HG03520 (cell line): ENCODE results near the gene PLCG2.
A peak's percentile ranks its signal among the peaks of the same experiment; 100 is the strongest.
"Not testable (repeated sequence)": the region's sequence is repeated elsewhere in the genome, so short reads cannot be mapped to it uniquely, and the experiment has no call there.

ENCODE experiments used
- ATAC-seq: cut with Tn5 transposase; IDR thresholded peaks from one replicate; pipeline ENCODE4 v1.9.1; 2021; ENCODE audit warnings: mild to moderate bottlenecking, moderate library complexity; ENCODE audit not compliant: unreplicated experiment

PLCG2 gene

DNA sequence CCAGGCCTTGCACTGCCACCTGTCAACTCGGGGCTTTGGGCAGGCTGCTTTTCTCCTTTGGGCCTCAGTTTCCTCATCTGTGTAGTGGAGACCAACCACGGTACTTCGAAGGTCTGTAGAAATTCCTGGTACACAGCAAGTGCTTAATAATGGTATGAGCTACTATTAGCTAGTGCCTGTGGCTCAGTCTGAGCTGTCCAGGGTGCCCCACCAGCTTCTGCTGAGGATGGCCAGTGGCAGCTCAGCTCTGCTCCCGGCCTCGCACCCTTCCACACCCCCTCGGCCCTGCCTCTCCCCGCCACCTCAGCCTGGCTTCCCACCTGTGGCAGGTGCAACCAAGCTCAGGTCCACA is 26.2 kb upstream of the PLCG2 start:
- no peak for ATAC-seq

DNA sequence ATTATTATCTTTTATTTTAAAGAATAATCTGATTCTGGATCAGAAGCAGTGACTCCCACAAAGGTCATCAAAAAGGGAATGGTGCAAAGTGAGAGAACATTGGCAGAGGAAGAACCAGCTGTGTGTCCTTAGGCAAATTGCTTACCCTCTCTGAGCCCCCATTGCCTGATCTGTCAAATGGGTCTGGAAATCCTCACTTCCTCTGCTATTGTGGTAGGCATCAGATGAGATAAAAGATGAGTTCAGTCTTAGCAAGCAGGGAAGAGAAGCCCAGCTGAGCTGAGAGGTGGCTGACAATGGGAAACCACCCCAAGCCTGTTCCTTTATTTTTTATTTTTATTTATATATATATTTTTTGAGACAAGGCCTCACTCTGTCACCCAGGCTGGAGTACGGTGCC is 24.2 kb upstream of the PLCG2 start:
- no peak for ATAC-seq

DNA sequence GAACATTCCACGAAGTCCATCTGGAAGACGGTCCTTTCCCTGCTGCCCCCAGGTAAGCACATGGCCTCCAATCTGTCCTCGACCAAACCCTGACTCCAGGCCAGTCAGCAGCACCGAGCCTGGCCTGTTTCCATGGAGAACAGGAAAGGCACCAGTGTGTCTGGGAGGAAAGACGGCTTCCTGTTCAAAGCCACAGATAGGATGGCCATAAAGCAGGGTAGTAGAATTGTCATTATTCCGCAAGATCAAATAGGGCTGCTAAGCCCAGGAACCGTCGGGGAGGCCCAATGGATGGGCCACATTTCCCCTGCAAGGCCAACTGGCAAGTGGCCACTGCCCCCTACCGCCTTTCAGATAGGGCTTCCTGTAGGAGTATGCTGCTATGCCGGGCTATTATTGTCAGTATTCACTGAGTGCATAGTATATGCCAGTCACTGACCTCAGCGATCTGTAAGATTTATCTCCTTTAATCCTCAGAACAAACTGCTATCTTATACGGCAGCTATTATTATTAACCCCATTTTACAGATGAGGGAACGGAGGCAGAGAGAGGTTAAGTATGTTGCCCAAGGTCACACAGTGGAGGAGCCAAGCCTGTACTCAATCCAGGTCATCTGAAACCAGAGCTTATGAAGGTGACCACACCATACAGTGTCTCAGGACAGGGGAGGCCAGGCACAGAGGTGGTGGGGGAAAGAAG is 23.0 kb upstream of the PLCG2 start:
- ATAC-seq, result no peak

DNA sequence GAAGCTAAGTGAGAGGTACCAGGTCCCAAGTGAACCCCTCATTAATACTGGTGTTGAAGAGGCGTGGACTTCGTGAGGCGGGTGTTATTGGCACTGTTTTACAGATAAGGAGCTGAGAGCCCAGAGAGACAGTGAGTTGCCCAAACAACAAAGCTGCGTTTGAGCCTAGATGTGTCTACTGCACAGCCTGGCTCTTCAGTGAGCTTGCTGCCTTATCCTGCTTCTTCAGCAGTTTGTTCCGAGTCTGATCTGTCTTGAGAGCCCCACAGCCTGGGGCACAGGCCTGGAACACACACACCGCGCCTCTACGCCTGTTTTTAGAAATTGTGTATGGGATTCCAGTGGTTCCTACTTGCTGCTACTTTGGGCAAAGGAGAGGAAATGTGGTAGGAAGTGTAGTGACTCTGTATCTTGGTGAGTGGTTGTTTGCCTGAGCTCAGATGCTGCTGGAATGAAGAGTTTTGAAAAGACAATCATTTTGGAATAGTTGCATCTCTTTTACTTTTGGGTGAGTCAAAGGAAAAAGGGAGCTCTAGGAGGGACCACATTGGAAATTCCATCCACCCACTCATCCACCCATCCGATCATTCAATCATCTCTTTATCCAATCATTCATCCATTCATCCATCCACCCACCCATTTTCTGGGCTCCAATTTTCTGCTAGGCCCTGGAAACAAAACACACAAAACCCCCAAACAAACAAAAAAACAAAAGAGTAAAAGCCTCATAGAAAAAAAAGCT is 22.3 kb upstream of the PLCG2 start:
- no peak for ATAC-seq

DNA sequence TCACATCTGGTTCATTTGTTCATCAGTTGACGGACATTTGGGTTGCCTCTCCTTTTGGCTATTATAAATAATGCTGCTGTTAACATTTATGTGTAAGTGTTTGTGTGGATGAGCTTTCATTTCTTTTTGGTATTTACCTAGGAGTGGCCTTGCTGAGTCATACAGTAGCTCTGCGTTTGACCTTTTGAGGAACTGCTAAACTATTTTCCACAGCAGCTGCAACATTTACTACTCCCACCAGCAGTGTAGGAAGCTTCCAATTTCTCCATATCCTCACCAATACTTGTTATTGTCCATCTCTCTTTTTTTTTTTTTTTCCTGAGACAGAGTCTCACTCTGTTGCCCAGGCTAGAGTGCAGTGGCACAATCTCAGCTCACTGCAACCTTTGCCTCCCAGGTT is 20.7 kb upstream of the PLCG2 start:
- ATAC-seq, result no peak

DNA sequence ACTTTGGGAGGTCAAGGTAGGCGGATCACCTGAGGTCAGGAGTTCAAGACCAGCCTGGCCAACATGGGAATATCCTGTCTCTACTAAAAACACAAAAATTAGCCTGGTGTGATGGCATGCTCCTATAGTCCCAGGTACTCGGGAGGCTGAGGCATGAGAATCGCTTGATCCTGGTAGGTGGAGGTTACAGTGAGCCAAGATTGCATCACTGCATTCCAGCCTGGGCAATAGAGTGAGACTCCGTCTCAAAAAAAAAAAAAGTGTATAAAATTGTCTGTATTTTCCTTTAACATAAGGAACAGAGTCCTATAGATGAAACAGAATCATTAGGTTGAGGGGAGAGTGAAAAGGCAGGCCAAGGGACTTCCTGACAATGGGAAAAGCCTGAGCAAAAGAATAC is 16.8 kb upstream of the PLCG2 start:
- ATAC-seq, result not testable (repeated sequence)

DNA sequence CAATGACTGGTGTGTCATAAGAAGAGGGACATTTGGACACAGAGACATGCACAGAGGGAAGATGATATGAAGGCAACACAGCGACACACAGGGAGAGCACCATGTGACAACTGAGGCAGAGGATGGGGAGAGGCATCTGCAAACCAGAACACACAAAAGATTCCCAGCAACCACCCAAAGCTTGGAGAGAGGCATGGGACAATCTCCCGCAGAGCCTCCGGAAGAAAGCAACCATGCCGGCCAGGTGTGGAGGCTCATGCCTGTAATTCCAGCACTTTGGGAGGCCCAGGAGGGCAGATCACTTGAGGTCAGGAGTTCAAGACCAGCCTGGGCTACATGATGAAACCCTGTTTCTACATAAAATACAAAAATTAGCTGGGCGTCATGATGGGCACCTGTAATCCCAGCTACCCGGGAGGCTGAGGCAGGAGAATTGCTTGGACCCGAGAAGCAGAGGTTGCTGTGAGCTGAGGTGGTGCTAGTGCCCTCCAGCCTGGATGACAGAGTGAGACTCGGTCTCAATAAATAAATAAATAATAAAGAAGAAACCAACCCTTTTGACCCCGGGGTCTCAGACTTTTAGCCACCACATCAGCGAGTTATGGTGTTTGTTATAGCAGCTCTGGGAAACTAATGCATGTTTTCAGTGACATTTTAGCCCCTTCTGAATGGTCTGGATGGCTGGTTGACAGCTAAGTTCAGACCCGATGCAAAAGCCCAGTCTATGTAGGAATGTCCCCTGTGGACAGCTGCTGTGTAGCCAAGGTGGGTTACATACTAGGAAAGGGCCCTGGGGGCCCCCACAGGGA is 13.8 kb upstream of the PLCG2 start:
- no peak for ATAC-seq

DNA sequence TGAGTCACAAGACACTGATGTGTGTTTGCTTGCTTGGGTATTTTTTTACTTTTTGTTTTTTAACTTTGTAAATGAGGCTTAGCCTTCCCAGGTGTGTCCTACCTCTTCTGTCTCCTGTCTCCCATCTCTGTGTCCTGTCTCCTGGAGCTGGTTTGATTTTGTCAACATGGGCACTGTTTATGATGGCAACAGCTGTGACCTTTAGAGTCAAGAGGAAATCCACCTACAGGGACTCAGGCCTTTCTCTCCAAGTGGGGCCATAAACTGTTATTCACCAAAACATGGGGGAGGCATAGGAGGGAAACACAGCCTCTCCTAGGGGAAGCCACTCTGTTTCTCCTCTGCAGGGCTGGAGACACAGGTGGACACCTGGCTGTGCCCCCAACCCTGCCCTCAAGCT is 13.1 kb upstream of the PLCG2 start:
- ATAC-seq, result no peak

DNA sequence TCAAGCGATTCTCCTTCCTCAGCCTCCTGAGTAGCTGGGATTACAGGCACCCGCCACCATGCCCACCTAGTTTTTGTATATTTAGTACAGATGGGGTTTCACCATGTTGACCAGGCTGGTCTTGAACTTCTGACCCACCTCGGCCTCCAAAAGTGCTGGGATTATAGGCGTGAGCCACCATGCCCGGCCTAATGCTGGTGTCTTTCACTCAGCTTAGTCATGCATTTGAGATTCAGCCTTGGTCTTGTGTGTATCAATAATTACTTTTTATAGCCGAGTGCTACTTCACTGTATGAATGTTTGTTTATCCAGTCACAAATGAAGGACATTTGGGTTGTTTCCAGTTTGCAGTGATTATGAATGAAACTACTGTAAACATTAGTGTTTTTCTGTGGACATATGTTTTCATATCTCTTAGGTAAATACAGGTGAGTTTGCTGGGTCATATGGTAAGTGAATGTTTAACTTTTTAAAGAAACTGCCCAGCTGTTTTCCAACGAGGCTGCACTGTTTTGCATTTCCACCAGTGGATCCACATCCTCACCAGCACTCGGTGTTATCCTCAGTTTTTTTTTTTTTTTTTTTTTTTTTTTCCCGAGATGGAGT is 11.0 kb upstream of the PLCG2 start:
- ATAC-seq, result no peak

DNA sequence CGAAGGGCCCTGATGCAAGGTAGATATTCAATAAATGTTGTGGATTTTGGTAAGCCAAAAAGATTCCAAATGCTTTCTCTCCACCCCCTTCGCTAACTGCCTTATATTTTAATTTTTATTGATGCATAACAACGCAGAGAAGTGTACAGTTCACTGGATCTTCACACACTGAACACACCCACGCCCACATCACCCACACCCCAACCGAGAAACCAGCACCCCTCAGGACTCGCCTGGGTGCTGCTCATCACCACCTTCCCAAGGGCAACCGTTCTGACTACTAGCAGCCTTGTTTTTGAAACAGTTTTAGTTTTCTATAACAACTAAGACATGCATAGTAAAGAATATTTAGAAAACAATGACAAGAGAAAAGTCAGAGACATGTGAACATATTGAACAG is 9.1 kb upstream of the PLCG2 start:
- ATAC-seq, result no peak

DNA sequence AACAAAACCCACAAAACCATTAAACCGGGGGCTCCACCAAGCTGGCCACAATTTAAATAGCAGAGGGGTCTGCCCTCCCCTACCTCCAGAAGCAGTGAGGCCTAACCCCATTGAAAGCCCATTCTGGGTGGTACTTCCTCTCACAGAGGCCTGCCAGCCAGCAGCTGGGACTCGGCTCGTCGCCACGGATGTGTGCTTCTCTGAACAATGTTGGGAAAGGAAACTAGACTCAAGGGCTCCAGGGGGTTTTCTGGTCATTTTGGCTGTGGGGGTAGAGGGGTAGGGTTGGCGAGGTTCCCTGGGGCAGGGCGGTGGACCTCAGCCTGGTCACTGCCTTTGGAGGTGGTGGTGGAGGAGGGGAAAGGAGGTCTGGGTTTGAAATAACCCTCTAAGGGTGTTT is 4.7 kb upstream of the PLCG2 start:
- ATAC-seq, result no peak

DNA sequence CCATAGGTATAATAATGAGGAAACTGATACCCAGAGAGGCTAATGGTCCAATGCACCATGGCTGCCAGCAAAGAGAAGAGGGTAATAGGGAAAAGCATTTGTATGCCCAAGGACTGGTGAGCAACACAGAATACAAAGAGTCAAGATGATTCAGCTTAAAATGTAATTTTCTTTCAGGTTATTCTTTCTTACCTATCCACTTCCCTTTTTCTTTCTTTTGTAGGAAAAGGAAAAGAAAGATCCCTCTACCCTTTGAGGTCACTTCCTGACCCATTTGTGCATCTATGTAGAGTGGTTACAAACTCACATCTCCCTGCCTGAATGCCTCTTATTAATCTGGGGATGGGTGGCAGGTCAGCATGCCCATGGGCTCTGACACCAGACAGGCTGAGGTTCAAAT is 3.5 kb upstream of the PLCG2 start:
- ATAC-seq, result no peak

DNA sequence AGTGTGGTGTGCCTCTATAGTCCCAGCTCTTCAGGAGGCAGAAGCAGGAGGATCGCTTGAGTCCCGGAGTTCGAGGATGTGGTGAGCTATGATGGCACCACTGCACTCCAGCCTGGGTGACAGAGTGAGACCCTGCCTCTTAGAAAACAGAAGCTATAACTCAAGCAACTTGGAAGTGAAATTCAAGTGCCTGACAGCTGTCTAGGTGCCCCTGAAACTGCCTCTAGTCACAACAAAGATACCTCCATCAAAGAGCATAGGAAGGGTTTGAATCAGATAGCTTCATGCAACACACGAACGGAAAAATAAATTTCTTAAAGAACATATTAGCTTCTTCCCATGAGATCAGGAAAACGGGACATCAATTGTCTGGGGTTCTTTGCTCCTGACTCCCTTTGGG is 860 bp upstream of the PLCG2 start:
- ATAC-seq, result no peak

DNA sequence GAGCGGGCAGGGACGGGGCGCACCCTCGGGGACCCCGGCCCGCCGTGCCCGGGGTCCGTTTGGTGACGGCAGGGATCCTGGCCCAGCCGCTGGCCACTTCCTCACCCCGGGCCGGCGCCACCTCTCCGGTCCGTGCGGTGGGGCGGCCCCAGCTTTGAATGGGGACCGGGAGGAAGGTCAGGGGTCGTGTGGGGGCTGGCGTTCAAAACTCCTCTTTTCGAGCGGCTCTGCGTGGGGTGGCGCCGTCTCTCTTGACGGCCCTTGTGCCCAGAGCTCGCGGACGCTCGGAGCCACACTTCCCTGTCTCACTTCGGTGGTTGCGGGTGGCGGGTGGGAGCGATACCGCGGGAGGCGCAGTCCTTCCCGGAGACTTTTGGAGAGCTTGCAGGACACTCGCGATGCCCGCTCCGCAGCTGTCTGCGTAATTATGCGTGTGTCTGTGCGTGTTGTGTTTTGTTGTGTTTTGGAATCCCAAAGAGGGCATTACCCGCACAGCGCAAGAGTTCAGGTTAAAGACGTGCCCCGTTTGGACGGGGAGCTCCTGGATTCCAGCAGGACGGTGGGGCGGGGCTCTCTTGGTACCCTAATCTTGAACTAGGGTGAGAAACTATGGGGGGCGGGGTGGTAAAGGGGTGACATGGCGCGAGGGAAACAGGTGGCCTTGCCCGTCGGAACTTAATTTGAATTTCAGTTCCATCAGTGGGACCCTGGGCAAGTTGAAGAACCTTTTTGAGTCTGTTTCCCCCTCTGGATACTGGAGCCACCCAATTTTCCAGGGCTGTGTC is 637 bp downstream of the PLCG2 start:
- peak; percentile 17 for ATAC-seq

DNA sequence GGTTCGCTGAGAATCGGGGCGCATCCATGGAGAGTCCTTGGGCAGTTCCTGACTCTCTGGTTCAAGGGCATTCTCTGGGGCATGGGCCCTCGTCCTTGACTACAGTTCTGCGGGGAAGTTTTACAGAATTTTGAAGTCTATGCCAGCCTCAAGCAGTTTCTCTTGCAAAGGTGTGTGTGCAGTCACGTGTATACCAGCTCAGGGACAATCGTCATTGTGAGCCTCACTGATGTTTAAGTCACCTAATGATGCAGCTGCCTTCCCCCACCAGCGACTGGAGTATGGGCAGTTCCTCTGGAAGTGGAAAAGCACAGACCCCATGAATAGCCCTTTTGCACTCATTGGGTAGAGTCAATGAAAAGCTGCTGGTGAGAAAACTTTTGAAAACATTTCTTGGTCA is 1.3 kb downstream of the PLCG2 start:
- ATAC-seq, result no peak

DNA sequence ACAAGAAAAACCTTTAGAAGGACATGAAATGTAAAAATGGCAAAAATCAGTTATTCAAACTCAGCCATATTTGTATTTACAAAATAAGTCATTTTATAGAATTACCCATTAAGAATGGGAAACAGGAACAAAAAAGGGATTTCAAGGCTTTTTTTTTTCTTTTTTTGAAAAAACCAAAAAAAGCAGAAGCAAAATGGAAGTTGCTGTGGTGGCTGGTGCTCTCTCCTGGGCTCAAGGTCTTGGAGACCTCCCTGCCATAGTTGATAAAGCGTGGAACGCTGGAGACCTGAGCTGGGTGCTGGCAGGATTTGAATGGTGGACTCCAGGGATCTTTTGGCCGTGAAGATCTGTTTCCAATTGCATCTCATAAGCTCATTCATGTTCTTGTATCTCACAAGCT is 3.1 kb downstream of the PLCG2 start:
- no peak for ATAC-seq

DNA sequence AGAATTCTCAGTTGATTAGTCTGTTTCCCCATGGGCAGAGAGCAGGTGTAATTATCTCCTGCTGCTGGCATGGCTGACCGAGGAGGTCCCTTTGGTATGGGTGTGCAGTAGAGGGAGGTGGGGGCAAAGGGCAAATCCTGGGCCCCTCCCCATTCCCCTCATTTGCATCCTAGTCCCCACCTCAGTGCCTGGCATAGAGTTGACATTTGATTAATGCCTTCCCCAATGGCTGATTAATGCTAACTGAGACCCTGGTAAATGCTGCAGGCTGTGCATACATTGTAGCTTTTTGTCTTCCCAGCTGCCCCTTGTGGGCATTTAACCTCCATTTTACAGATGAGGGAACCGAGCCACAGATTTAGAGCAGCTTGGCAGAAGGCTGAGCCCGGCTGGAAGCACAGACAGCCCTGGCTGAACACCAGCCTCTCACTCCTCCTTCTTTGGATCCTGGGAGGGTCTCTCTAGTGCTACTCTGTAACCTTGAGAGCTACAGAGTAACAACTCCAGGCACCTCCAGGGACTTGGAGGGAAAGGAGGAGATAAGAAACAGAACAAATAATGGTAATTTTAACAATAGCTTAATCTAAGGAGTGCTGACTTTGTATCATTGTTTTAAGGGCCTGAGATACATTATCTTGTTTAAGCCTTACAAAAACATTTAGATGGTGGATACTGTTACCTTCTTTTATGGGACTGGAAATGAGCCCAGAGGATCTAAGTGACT is 5.1 kb downstream of the PLCG2 start:
- no peak for ATAC-seq

DNA sequence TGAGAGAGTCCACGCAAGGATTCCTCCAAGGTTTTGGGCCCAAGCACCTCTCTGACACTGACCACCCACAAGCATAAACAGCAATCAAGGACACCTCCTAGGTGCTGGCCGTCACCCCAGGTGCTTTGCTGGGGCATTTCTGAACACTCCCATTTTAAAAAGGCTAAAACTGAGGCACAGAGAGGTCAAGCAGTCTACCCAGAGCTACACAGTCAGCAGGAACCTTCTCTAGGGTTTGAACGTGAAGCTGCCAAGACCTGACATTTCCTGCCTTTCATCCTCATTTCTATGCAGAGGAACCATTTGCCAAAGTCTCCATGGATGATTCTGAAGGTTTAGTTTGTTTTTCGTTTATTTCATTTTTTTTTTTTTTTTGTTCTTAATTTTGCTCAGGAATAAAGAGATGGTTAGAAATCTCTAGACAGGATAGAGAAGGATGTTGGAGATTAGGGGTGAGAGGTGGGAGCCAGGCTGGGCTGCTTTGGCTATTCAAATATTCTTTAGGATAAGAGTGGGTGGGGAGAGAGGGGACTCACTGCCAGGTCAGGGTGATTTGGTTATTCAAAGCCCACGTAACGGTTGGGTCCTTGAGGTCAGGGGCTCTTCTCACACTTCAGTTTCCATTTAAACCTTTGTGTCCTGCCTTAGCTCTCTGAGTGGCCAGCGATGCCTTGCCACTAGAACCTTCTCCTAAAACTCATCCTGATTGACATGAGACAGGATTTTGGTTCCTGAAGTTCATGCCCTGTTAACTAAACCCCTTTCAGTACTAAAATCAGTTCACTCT is 6.2 kb downstream of the PLCG2 start:
- ATAC-seq, result no peak

DNA sequence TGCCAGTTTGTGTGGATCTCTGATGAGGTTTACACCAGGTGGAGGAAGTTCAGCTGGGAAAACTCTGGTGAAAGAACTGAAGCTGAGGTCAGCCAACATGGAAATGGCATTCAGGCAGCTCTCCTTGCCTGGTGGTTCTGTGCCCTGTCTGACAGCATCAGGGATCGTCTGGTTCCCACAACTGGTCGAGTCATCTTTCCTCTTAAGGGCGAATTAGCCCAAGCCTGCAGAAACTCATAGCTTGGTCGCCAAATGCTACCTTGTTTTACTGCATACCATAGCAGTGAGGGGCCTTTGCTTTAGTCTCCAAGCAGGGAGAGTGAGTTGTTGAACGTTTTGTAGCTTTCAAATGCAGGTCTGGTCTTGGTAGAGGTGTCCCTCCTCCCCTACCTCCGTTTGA is 7.2 kb downstream of the PLCG2 start:
- no peak for ATAC-seq
